Neuron (in vitro differentiated cells): ENCODE measurements around the gene RDX.
A peak's percentile ranks its signal among the peaks of the same experiment; 100 is the strongest.

ENCODE experiments used
- H2AFZ ChIP-seq: one replicate; pipeline ENCODE4 v1.6.1; 2013; ENCODE audit warnings: low read depth, mild to moderate bottlenecking, inconsistent platforms, low read length, moderate library complexity
- H3K27me3 ChIP-seq: one replicate; pipeline ENCODE4 v1.6.1; 2013; ENCODE audit warnings: low read length; ENCODE audit not compliant: insufficient read depth
- H3K36me3 ChIP-seq: one replicate; pipeline ENCODE4 v1.6.1; 2013; ENCODE audit warnings: low read length; ENCODE audit not compliant: insufficient read depth
- H3K4me1 ChIP-seq: one replicate; pipeline ENCODE4 v1.6.1; 2013; ENCODE audit warnings: low read length; ENCODE audit not compliant: insufficient read depth
- H3K4me3 ChIP-seq: 2 replicates; pipeline ENCODE4 v1.5.1; 2013; ENCODE audit warnings: mild to moderate bottlenecking, low read length, moderate library complexity
- H3K9me3 ChIP-seq: one replicate; pipeline ENCODE4 v1.6.1; 2013; ENCODE audit warnings: low read length

Gene RDX

GRCh38 chr11:110160016-110160415 is 136.4 kb downstream of the RDX start:
- Histone ChIP-seq H3K4me1 (no peaks in the 10 kb centered on the region), H2AFZ (no peak overlapping the region), H3K4me3 (no peak overlapping the region), H3K27me3 (no peaks in the 10 kb centered on the region), H3K36me3 (peaks cover 85% of the 10 kb centered on the region), H3K9me3 (no peaks in the 10 kb centered on the region)

DNA sequence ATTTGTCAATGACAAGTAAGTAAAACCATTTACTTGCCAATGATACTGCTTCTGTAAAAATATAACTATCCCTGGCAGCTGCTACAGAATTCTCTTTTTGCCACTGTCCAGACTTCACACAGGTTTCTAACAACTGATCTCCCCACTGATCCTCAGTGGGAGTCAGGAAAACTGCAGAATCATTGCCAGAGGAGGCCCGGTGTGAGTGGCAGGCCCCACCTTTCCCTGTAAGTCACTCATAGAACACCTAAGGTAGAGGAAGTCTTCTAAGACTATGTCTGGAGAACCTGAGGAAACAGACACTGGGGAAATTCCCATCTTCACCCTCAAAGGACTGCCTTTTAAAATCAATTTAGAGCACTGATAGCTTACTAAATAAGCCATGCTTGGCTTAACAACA is 136.9 kb downstream of the RDX start:
- Histone ChIP-seq H3K27me3 (no peaks in the 10 kb centered on the region), H3K4me3 (no peak overlapping the region), H3K36me3 (peaks cover 80% of the 10 kb centered on the region), H3K4me1 (no peaks in the 10 kb centered on the region), H3K9me3 (no peaks in the 10 kb centered on the region), H2AFZ (no peak overlapping the region)

DNA sequence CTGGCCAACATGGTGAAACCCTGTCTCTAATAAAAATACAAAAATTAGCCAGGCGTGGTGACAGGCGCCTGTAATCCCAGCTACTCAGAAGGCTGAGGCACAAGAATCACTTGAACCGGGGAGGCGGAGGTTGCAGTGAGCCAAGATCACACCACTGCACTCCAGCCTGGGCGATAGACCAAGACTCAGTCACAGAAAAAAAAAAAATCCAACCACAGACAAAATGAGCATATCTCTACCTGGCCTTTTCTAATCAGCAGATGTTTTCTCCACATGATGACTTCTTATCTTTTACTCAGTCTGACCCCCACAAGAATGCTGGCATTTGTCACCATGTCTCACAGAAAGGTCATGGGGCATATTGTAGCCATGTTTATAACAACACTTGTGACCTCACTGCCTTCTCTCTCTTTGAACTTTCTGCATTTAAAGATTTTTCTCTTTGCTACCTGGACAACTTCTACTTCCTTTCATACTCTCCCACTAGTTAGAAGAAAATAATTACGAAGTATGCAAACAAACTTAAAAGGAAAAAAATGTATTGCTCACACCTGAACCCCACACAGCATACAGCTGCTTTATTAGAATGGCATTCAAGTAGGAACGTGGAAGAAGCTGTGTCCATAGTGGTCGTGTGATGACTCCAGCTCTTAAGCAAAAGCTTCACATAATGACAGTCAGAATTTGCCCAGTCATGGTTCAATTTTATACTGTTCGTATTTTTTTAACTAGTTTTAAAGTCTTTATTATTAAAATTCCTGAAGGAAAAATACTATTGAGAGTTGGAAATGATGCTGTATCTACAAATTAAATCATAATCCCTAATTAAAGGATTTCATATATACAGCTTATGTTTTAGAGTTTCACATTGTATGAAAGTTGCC is 137.9 kb downstream of the RDX start:
- Histone ChIP-seq H3K9me3 (no peaks in the 10 kb centered on the region), H2AFZ (no peak overlapping the region), H3K36me3 (peaks cover 77% of the 10 kb centered on the region), H3K4me1 (no peaks in the 10 kb centered on the region), H3K4me3 (no peak overlapping the region), H3K27me3 (no peaks in the 10 kb centered on the region)

DNA sequence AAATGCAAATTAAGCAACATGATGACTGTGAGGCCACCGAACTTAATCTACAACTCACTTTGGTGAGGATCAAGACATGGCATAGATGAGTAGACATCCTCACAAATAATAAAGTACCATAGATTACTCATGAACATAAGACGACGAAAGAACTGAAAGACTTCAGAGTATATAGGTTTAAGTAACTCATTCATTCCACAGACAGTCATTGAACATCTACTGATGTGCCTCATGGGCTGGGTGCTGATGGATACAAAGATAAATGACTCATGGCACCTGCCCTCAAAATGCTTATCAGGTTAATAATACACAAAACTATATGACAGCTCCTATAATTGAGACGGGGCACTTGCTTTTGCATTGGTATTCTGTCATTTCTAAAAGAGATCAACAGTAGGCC is 139.9 kb downstream of the RDX start:
- H3K27me3 ChIP-seq: no peaks in the 10 kb centered on the region
- no peak overlapping the region for H2AFZ ChIP-seq
- no peak overlapping the region for H3K4me3 ChIP-seq
- peaks cover 66% of the 10 kb centered on the region for H3K36me3 ChIP-seq
- H3K4me1 ChIP-seq: no peaks in the 10 kb centered on the region
- no peaks in the 10 kb centered on the region for H3K9me3 ChIP-seq

- Histone ChIP-seq H3K36me3 (peaks cover 47% of the 10 kb centered on the region), H3K27me3 (no peaks in the 10 kb centered on the region), H3K4me1 (peaks cover 2% of the 10 kb centered on the region)
These were observed 142.9 kb downstream of the RDX start for GRCh38 chr11:110153474-110153873.

DNA sequence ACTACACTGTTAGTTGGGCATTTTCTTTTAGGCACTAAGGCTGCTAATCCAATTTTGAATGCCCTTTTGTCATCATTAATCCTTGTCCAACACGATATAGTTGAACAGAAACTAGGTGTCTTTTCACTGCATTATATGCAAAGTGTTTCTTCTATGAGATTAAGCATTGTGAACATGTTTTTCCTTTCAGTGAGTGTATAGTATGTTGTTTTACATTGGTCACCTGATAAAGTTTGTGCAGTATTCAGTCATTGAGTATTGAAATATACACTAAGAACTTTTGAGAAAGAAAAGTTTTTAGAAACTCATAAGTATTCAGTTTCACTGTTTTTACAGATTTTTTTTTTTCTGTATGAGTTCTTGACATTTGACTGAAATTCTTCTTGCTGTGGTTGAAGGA is 144.2 kb downstream of the RDX start:
- H3K36me3 ChIP-seq: peaks cover 48% of the 10 kb centered on the region
- peaks cover 6% of the 10 kb centered on the region for H3K4me1 ChIP-seq

More at GRCh38 chr11:110153474-110153873, 142.9 kb downstream of the RDX start:
- no peak overlapping the region for H3K4me3 ChIP-seq
- no peak overlapping the region for H2AFZ ChIP-seq
- no peaks in the 10 kb centered on the region for H3K9me3 ChIP-seq

GRCh38 chr11:110148775-110149744 is 147.4 kb downstream of the RDX start:
- Histone ChIP-seq H3K4me1 (peaks cover 6% of the 10 kb centered on the region), H3K27me3 (no peaks in the 10 kb centered on the region), H2AFZ (no peak overlapping the region), H3K4me3 (no peak overlapping the region), H3K9me3 (no peaks in the 10 kb centered on the region), H3K36me3 (peaks cover 47% of the 10 kb centered on the region)

More for the DNA sequence above, 144.2 kb downstream of the RDX start:
- H3K4me3 ChIP-seq: no peak overlapping the region
- H2AFZ ChIP-seq: no peak overlapping the region
- no peaks in the 10 kb centered on the region for H3K27me3 ChIP-seq
- H3K9me3 ChIP-seq: no peaks in the 10 kb centered on the region

- Histone ChIP-seq H2AFZ (no peak overlapping the region), H3K4me3 (no peak overlapping the region), H3K4me1 (peaks cover 6% of the 10 kb centered on the region), H3K27me3 (no peaks in the 10 kb centered on the region), H3K9me3 (peaks cover 2% of the 10 kb centered on the region), H3K36me3 (peaks cover 42% of the 10 kb centered on the region)
These were observed 148.3 kb downstream of the RDX start for GRCh38 chr11:110147962-110148709.

DNA sequence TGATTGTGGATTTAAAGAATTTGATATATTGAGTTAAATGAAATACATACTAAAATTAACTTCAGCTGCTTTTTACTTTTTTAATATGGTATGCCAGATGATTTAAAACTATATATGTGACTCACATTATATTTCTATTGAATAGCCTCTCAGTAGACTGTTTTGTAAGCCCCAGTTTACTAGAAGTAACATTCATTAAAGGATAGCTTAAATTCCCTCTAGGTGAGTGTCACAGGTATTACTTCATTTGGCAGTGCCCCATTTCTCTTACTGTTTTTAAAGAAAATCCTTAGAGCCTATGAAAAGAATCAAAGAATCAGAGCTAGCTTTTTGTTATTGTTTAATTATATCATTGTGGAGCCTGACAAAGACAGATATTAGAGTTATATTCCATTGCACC is 154.6 kb downstream of the RDX start:
- Histone ChIP-seq H3K4me3 (no peak overlapping the region), H3K36me3 (peaks cover 62% of the 10 kb centered on the region), H2AFZ (no peak overlapping the region), H3K27me3 (no peaks in the 10 kb centered on the region), H3K9me3 (peaks cover 4% of the 10 kb centered on the region), H3K4me1 (no peaks in the 10 kb centered on the region)

- Histone ChIP-seq H2AFZ (no peak overlapping the region), H3K36me3 (peaks cover 27% of the 10 kb centered on the region), H3K4me1 (peaks cover 51% of the 10 kb centered on the region), H3K27me3 (no peaks in the 10 kb centered on the region), H3K9me3 (no peaks in the 10 kb centered on the region), H3K4me3 (peak overlapping the region; percentile 90)
These were observed 162.3 kb downstream of the RDX start for GRCh38 chr11:110134110-110134509.

- H3K4me1 ChIP-seq: peaks cover 60% of the 10 kb centered on the region
- H3K27me3 ChIP-seq: no peaks in the 10 kb centered on the region
- peaks cover 19% of the 10 kb centered on the region for H3K36me3 ChIP-seq
- H3K4me3 ChIP-seq: peak overlapping the region; percentile 90
- H3K9me3 ChIP-seq: no peaks in the 10 kb centered on the region
- H2AFZ ChIP-seq: no peak overlapping the region
These were observed 163.3 kb downstream of the RDX start for GRCh38 chr11:110133160-110133559.

GRCh38 chr11:110131386-110132123 is 164.9 kb downstream of the RDX start:
- peaks cover 70% of the 10 kb centered on the region for H3K4me1 ChIP-seq
- peaks cover 5% of the 10 kb centered on the region for H3K36me3 ChIP-seq
- peak overlapping the region; percentile 90 for H3K4me3 ChIP-seq

More at GRCh38 chr11:110131386-110132123, 164.9 kb downstream of the RDX start:
- H3K27me3 ChIP-seq: no peaks in the 10 kb centered on the region
- no peaks in the 10 kb centered on the region for H3K9me3 ChIP-seq
- H2AFZ ChIP-seq: no peak overlapping the region
